CD8-positive, alpha-beta memory T cell (primary cell): ENCODE measurements around the gene EIF2S3B. TPM values are rescaled to one million over a fixed set of nuclear protein-coding genes. Genes with fewer than 3 reads are reported as not detected.

Experiments
- CTCF ChIA-PET: fragments of 350-600 bp; sonication (Branson Sonifier 250); formaldehyde crosslinking; loops from one replicate; lab custom pipeline; 2021; ENCODE audit warnings: antibody characterized with exemption; lab: Charles Lee
- POLR2A ChIA-PET: fragments of 350-600 bp; sonication (Branson Sonifier 250); formaldehyde crosslinking; loops from one replicate; lab custom pipeline; 2021; ENCODE audit warnings: antibody characterized with exemption; lab: Charles Lee
- DNase-seq, 5 donors: peaks; one replicate each; pipeline versions ENCODE4 v3.0.0 to v3.0.0-alpha.2; 2020 to 2022; ENCODE audit warnings: mixed read lengths in 1 of 5
- H3K27ac ChIP-seq: one replicate; pipeline ENCODE4 v1.7.0; 2013; ENCODE audit warnings: low read depth, mild to moderate bottlenecking, low read length, moderate library complexity
- H3K27me3 ChIP-seq: 2 replicates; pipeline ENCODE4 v1.7.0; 2013; ENCODE audit warnings: low read length, mild to moderate bottlenecking; ENCODE audit not compliant: insufficient read depth, poor library complexity, severe bottlenecking
- H3K36me3 ChIP-seq: 2 replicates; pipeline ENCODE4 v1.7.0; 2013; ENCODE audit warnings: mild to moderate bottlenecking, low read length, moderate library complexity; ENCODE audit not compliant: insufficient read depth
- H3K4me1 ChIP-seq: 2 replicates; pipeline ENCODE4 v1.7.0; 2013; ENCODE audit warnings: mild to moderate bottlenecking, low read length, moderate library complexity; ENCODE audit not compliant: insufficient read depth
- H3K4me3 ChIP-seq: 2 replicates; pipeline ENCODE4 v1.7.0; 2013; ENCODE audit warnings: mild to moderate bottlenecking, low read length
- H3K9me3 ChIP-seq: 2 replicates; pipeline ENCODE4 v1.7.0; 2013; ENCODE audit warnings: mild to moderate bottlenecking, low read length
- H3K27ac Mint-ChIP-seq, 8 donors: one replicate each; pipeline ENCODE4 v1.8.0; 2020 to 2021; ENCODE audit warnings: mixed read lengths in 8 of 8, mild to moderate bottlenecking in 6 of 8, inconsistent platforms in 3 of 8, moderate library complexity in 3 of 8
- H3K27me3 Mint-ChIP-seq, 2 donors: one replicate each; pipeline ENCODE4 v1.8.0; 2020 to 2021; ENCODE audit warnings: mixed read lengths in 2 of 2, mild to moderate bottlenecking in 1 of 2, moderate library complexity in 1 of 2
- H3K36me3 Mint-ChIP-seq, 3 donors: one replicate each; pipeline ENCODE4 v1.8.0; 2020 to 2021; ENCODE audit warnings: mixed read lengths in 3 of 3, inconsistent platforms in 1 of 3, mild to moderate bottlenecking in 1 of 3
- H3K4me1 Mint-ChIP-seq, 3 donors: one replicate each; pipeline ENCODE4 v1.8.0; 2020 to 2021; ENCODE audit warnings: mixed read lengths in 3 of 3, inconsistent platforms in 1 of 3, mild to moderate bottlenecking in 1 of 3
- H3K4me3 Mint-ChIP-seq, 7 donors: one replicate each; pipeline ENCODE4 v1.8.0; 2020 to 2021; ENCODE audit warnings: mixed read lengths in 7 of 7, mild to moderate bottlenecking in 6 of 7, moderate library complexity in 4 of 7, inconsistent platforms in 2 of 7
- H3K9me3 Mint-ChIP-seq, 5 donors: one replicate each; pipeline ENCODE4 v1.8.0; 2020 to 2022; ENCODE audit warnings: mixed read lengths in 5 of 5, mild to moderate bottlenecking in 3 of 5, moderate library complexity in 2 of 5, inconsistent platforms in 1 of 5
- polyA plus RNA-seq: library from polyadenylated mRNA; unstranded; fragments of 300-500 nt; fragmentation: Illumina TruSeq; gene quantifications from one replicate; pipeline ENCODE4 v1.2.3, GENCODE V29; 2021
- total RNA-seq, 2 experiments: library from RNA; stranded (reverse); gene quantifications; one replicate each; pipeline ENCODE4 v1.2.3, GENCODE V29; 2021

The EIF2S3B gene
- total and polyA plus RNA-seq, 3 experiments from 2014 or later, result 0.58 to 2.2 (median 1.7) TPM

GRCh38 chr12:10528174-10528953 lies 22.7 kb downstream of the EIF2S3B start:
- Mint-ChIP-seq H3K4me3 (no peak overlapping the region), H3K27me3 (peaks cover 0 to 2% of the 10 kb centered on the region in 2 donors), H3K36me3 (no peaks in the 10 kb centered on the region), H3K27ac (no peak overlapping the region), H3K9me3 (peaks cover 0 to 4% (median 3%) of the 10 kb centered on the region in 5 donors), H3K4me1 (peaks cover 8 to 10% (median 8%) of the 10 kb centered on the region in 3 donors)
- H3K36me3 ChIP-seq, result no peaks in the 10 kb centered on the region
- H3K27ac ChIP-seq, result no peak overlapping the region
- ChIA-PET CTCF (no interaction called here), POLR2A (no interaction called here)
- no peaks in the 10 kb centered on the region for H3K27me3 ChIP-seq
- no peak overlapping the region for H3K4me3 ChIP-seq
- no peak for DNase-seq
- no peaks in the 10 kb centered on the region for H3K9me3 ChIP-seq
- H3K4me1 ChIP-seq, result no peaks in the 10 kb centered on the region

GRCh38 chr12:10529603-10530002 lies 23.9 kb downstream of the EIF2S3B start:
- peaks cover 0 to 2% of the 10 kb centered on the region in 2 donors for H3K27me3 Mint-ChIP-seq
- no peaks in the 10 kb centered on the region for H3K4me1 ChIP-seq
- peaks cover 0 to 4% (median 3%) of the 10 kb centered on the region in 5 donors for H3K9me3 Mint-ChIP-seq
- no peak for DNase-seq
- H3K36me3 Mint-ChIP-seq, result peaks cover 0 to 2% (median 0%) of the 10 kb centered on the region in 3 donors
- H3K27ac ChIP-seq, result no peak overlapping the region
- ChIA-PET CTCF (no interaction called here), POLR2A (no interaction called here)
- no peak overlapping the region for H3K4me3 Mint-ChIP-seq
- peaks cover 8 to 10% (median 8%) of the 10 kb centered on the region in 3 donors for H3K4me1 Mint-ChIP-seq
- H3K9me3 ChIP-seq, result no peaks in the 10 kb centered on the region
- H3K27me3 ChIP-seq, result no peaks in the 10 kb centered on the region
- no peaks in the 10 kb centered on the region for H3K36me3 ChIP-seq
- H3K27ac Mint-ChIP-seq, result no peak overlapping the region
- H3K4me3 ChIP-seq, result no peak overlapping the region

GRCh38 chr12:10537721-10538120 lies 32.0 kb downstream of the EIF2S3B start:
- no peaks in the 10 kb centered on the region for H3K36me3 ChIP-seq
- H3K9me3 ChIP-seq, result no peaks in the 10 kb centered on the region
- H3K27ac ChIP-seq, result no peak overlapping the region
- Mint-ChIP-seq H3K9me3 (peaks cover 0 to 4% (median 3%) of the 10 kb centered on the region in 5 donors), H3K27me3 (no peaks in the 10 kb centered on the region), H3K27ac (no peak overlapping the region), H3K4me1 (peaks cover 19 to 52% (median 26%) of the 10 kb centered on the region in 3 donors), H3K36me3 (peaks cover 0 to 5% (median 0%) of the 10 kb centered on the region in 3 donors), H3K4me3 (no peak overlapping the region)
- ChIA-PET CTCF (no interaction called here), POLR2A (no interaction called here)
- no peaks in the 10 kb centered on the region for H3K4me1 ChIP-seq
- DNase-seq, result no peak
- H3K27me3 ChIP-seq, result no peaks in the 10 kb centered on the region
- no peak overlapping the region for H3K4me3 ChIP-seq

GRCh38 chr12:10540776-10541205 lies 35.1 kb downstream of the EIF2S3B start:
- H3K27me3 ChIP-seq, result no peaks in the 10 kb centered on the region
- Mint-ChIP-seq H3K27ac (peak overlapping the region in 5 of 8 donors; percentile 9 to 89 (median 76)), H3K4me3 (peak overlapping the region in 2 of 7 donors; percentile 12 to 43), H3K36me3 (peaks cover 0 to 4% (median 0%) of the 10 kb centered on the region in 3 donors), H3K27me3 (no peaks in the 10 kb centered on the region), H3K9me3 (peaks cover 0 to 2% (median 0%) of the 10 kb centered on the region in 5 donors), H3K4me1 (peaks cover 19 to 71% (median 35%) of the 10 kb centered on the region in 3 donors)
- H3K4me1 ChIP-seq, result no peaks in the 10 kb centered on the region
- ChIA-PET CTCF (no interaction called here), POLR2A (interaction anchor here (0.6 kb wide), 1 partner anchor 171 kb away, joined by 4 read pairs; no protein-coding TSS in a partner anchor)
- H3K27ac ChIP-seq, result no peak overlapping the region
- H3K36me3 ChIP-seq, result no peaks in the 10 kb centered on the region
- H3K9me3 ChIP-seq, result no peaks in the 10 kb centered on the region
- DNase-seq, result peak in 1 of 5 donors; percentile 27
- no peak overlapping the region for H3K4me3 ChIP-seq

GRCh38 chr12:10543499-10543898 lies 37.8 kb downstream of the EIF2S3B start:
- Mint-ChIP-seq H3K36me3 (peaks cover 0 to 1% (median 0%) of the 10 kb centered on the region in 3 donors), H3K9me3 (peaks cover 0 to 2% (median 0%) of the 10 kb centered on the region in 5 donors), H3K27ac (no peak overlapping the region), H3K4me1 (peaks cover 16 to 69% (median 45%) of the 10 kb centered on the region in 3 donors), H3K27me3 (no peaks in the 10 kb centered on the region), H3K4me3 (no peak overlapping the region)
- H3K27ac ChIP-seq, result no peak overlapping the region
- no peak overlapping the region for H3K4me3 ChIP-seq
- ChIA-PET CTCF (interaction anchor here (0.8 to 1.0 kb wide), 3 partner anchors 11 to 307 kb away, joined by 3 to 4 read pairs (median 3); no protein-coding TSS in a partner anchor), POLR2A (interaction anchor here (1.0 kb wide), 1 partner anchor 10 kb away, joined by 6 read pairs; no protein-coding TSS in a partner anchor)
- H3K36me3 ChIP-seq, result no peaks in the 10 kb centered on the region
- no peaks in the 10 kb centered on the region for H3K27me3 ChIP-seq
- no peaks in the 10 kb centered on the region for H3K9me3 ChIP-seq
- DNase-seq, result no peak
- no peaks in the 10 kb centered on the region for H3K4me1 ChIP-seq

- peaks cover 29 to 56% (median 46%) of the 10 kb centered on the region in 3 donors for H3K4me1 Mint-ChIP-seq
- no peak for DNase-seq
- ChIA-PET CTCF (no interaction called here), POLR2A (no interaction called here)
- Histone ChIP-seq H3K9me3 (no peaks in the 10 kb centered on the region), H3K4me3 (no peak overlapping the region), H3K27ac (no peak overlapping the region), H3K27me3 (no peaks in the 10 kb centered on the region), H3K36me3 (no peaks in the 10 kb centered on the region), H3K4me1 (peaks cover 11% of the 10 kb centered on the region)
- peaks cover 0 to 1% of the 10 kb centered on the region in 2 donors for H3K27me3 Mint-ChIP-seq
- peaks cover 2 to 13% (median 8%) of the 10 kb centered on the region in 5 donors for H3K9me3 Mint-ChIP-seq
- no peak overlapping the region for H3K4me3 Mint-ChIP-seq
- H3K36me3 Mint-ChIP-seq, result peaks cover 4 to 22% (median 20%) of the 10 kb centered on the region in 3 donors
- H3K27ac Mint-ChIP-seq, result no peak overlapping the region
These were observed 45.7 kb downstream of the EIF2S3B start for GRCh38 chr12:10551375-10551774.

DNA sequence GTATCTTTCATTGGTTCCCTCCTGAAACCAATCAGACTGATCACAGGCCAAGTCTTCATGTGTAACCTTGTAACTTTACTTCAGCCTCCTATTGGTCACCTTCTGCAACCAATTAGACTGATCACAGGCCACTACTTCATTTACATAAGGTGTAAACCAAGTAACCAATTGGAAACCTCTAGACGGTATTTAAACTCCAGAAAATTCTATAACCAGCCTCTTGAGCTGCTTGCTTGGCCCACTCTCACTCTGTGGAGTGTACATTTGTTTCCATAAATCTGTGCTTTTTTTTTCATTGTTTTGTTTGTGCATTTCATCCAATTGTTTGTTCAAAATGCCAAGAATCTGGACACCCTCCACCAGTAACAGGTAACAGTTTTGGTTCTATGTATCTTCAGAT lies 47.5 kb downstream of the EIF2S3B start:
- peak in 2 of 5 donors; percentile 62 to 81 for DNase-seq
- Histone ChIP-seq H3K36me3 (no peaks in the 10 kb centered on the region), H3K27me3 (no peaks in the 10 kb centered on the region), H3K9me3 (no peaks in the 10 kb centered on the region), H3K4me3 (no peak overlapping the region), H3K27ac (peak overlapping the region; percentile 94), H3K4me1 (peaks cover 22% of the 10 kb centered on the region)
- Mint-ChIP-seq H3K27me3 (peaks cover 0 to 1% of the 10 kb centered on the region in 2 donors), H3K4me1 (peaks cover 40 to 61% (median 57%) of the 10 kb centered on the region in 3 donors), H3K27ac (peak overlapping the region; percentile 38 to 100 (median 98)), H3K4me3 (peak overlapping the region; percentile 83 to 91 (median 90)), H3K36me3 (peaks cover 8 to 27% (median 24%) of the 10 kb centered on the region in 3 donors), H3K9me3 (peaks cover 2 to 13% (median 8%) of the 10 kb centered on the region in 5 donors)
- ChIA-PET CTCF (interaction anchor here (1.0 kb wide), 1 partner anchor 156 kb away, joined by 3 read pairs; no protein-coding TSS in a partner anchor), POLR2A (interaction anchor here (1.2 kb wide), 1 partner anchor 10 kb away, joined by 6 read pairs; no protein-coding TSS in a partner anchor)
